ENCODE measurements around the gene ETV5. TPM values are rescaled to one million over a fixed set of nuclear protein-coding genes. Genes with fewer than 3 reads are reported as not detected.

Gene ETV5
- total and polyA plus RNA-seq, 2 of the 4 experiments (the other 2 are of a cell fraction): 15.7 to 20.1 TPM

DNA sequence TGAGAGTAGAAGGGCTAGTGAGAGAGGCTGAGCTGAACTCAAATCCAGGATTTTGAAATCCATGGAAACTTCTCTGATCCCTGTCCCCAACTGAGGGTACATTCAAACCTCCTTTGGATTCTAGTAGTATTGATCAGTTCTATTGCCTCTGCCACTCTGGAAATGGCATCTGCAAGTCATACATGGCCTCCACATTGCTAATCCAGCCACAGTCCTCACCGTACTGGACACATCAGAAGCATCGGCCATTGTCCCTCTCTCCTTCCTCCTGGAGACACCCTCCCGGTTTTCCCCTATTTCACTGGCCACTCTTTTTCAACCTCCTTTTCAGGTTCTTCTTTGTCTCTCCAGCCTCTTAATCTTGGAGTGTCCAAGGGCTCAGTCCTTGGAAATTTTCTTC, 66.9 kb downstream of the ETV5 start:
- intact Hi-C loops (cut with micrococcal nuclease): no loop called here
- Histone ChIP-seq H3K9me1 (ENCODE audit: insufficient read depth, low read length) (peaks cover 3% of the 10 kb centered on the region; the same call in 1 of the 2 replicates), H2AFZ (replicated peaks; ENCODE audit: low read length, poor library complexity) (no peak overlapping the region), H3K14ac (replicated peaks; ENCODE audit: low read depth, low read length) (no peak overlapping the region), H2BK20ac (ENCODE audit: low read depth, low read length) (no peak overlapping the region), H4K20me1 (ENCODE audit: insufficient read depth, low read length) (no peaks in the 10 kb centered on the region), H3K27ac (ENCODE audit: insufficient read depth, low read length) (no peak overlapping the region), H3K9ac (ENCODE audit: low read depth, low read length) (no peak overlapping the region), H3K9me3 (ENCODE audit: control insufficient read depth, insufficient read depth, low read length) (peaks cover 7% of the 10 kb centered on the region), H3K4me1 (ENCODE audit: control insufficient read depth, insufficient read depth, low read length) (peaks cover 7% of the 10 kb centered on the region), H3K18ac (ENCODE audit: low read depth, low read length) (no peak overlapping the region), H3K4ac (ENCODE audit: low read depth, low read length) (no peak overlapping the region), H4K5ac (ENCODE audit: low read depth, low read length) (no peak overlapping the region), H3K4me2 (ENCODE audit: low read depth, low read length) (no peak overlapping the region), H2BK120ac (ENCODE audit: low read depth, low read length) (no peak overlapping the region), H2BK15ac (ENCODE audit: low read depth, low read length) (no peak overlapping the region), H2BK5ac (ENCODE audit: low read depth, low read length, poor library complexity, severe bottlenecking) (no peak overlapping the region), H4K8ac (ENCODE audit: low read depth in 2 of 2, low read length in 2 of 2) (no peak overlapping the region), H3K27me3 (ENCODE audit: control insufficient read depth, insufficient read depth, low read length) (peaks cover 2% of the 10 kb centered on the region), H3K4me3 (ENCODE audit: insufficient read depth, low read depth, low read length) (no peak overlapping the region), H3K56ac (ENCODE audit: extremely low read depth, insufficient read depth, low read length) (no peak overlapping the region), H2AK9ac (replicated peaks; ENCODE audit: low read depth, low read length, poor library complexity) (no peak overlapping the region), H3K36me3 (ENCODE audit: control insufficient read depth, insufficient read depth, low read length) (peaks cover 2% of the 10 kb centered on the region), H3K79me1 (ENCODE audit: low read depth in 1 of 2, low read length in 2 of 2) (no peaks in the 10 kb centered on the region), H2AK5ac (ENCODE audit: low read depth, low read length) (no peak overlapping the region), H3K23ac (ENCODE audit: low read depth, low read length) (no peak overlapping the region), H4K91ac (ENCODE audit: insufficient read depth, low read depth, low read length) (no peak overlapping the region)
- in situ Hi-C loops (cut with MboI; ENCODE audit: low sequenced_read_pairs): no loop called here
- POLR2A ChIA-PET (ENCODE audit: unreplicated experiment): no interaction called here
- CTCF ChIA-PET: no interaction called here
- BruUV-seq (replicated peaks): no TSS peak
- no peak for DNase-seq
- ATAC-seq (ENCODE audit: low read depth): no peak
- dilution Hi-C loops (cut with HindIII; ENCODE audit: low sequenced_read_pairs, unreplicated experiment): no loop called here
- WGBS, 2 experiments (ENCODE audit: extremely low coverage in 2 of 2, insufficient read length in 1 of 2): 89% methylated on average over 3 of the region's 3 CpGs; no CpG with 5 or more reads in 1 of the 2 experiments
- no peak for TF ChIP-seq CEBPB (IDR thresholded peaks at IDR 0.05; ENCODE audit: low read depth, low read length)
- no peak for TF ChIP-seq SMC3 (IDR thresholded peaks at IDR 0.05; ENCODE audit: low read depth, low read length)
- no peak for TF ChIP-seq RFX5 (IDR thresholded peaks at IDR 0.05; ENCODE audit: low read depth, low read length)
- no peak for TF ChIP-seq MXI1 (IDR thresholded peaks at IDR 0.05; ENCODE audit: borderline replicate concordance, low read depth, low read length)
- TF ChIP-seq MAFK (IDR thresholded peaks at IDR 0.05; ENCODE audit: low read depth, low read length): no peak
- TF ChIP-seq, protein P1, sequence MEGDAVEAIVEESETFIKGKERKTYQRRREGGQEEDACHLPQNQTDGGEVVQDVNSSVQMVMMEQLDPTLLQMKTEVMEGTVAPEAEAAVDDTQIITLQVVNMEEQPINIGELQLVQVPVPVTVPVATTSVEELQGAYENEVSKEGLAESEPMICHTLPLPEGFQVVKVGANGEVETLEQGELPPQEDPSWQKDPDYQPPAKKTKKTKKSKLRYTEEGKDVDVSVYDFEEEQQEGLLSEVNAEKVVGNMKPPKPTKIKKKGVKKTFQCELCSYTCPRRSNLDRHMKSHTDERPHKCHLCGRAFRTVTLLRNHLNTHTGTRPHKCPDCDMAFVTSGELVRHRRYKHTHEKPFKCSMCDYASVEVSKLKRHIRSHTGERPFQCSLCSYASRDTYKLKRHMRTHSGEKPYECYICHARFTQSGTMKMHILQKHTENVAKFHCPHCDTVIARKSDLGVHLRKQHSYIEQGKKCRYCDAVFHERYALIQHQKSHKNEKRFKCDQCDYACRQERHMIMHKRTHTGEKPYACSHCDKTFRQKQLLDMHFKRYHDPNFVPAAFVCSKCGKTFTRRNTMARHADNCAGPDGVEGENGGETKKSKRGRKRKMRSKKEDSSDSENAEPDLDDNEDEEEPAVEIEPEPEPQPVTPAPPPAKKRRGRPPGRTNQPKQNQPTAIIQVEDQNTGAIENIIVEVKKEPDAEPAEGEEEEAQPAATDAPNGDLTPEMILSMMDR (conservative IDR thresholded peaks at IDR 0.05; ENCODE audit: low read depth, low read length): no peak
- TF ChIP-seq, protein P2, sequence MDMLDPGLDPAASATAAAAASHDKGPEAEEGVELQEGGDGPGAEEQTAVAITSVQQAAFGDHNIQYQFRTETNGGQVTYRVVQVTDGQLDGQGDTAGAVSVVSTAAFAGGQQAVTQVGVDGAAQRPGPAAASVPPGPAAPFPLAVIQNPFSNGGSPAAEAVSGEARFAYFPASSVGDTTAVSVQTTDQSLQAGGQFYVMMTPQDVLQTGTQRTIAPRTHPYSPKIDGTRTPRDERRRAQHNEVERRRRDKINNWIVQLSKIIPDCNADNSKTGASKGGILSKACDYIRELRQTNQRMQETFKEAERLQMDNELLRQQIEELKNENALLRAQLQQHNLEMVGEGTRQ (IDR thresholded peaks at IDR 0.05; ENCODE audit: low read depth, low read length): no peak
- TF ChIP-seq NFE2L2 (IDR thresholded peaks at IDR 0.05; ENCODE audit: low read depth, low read length): no peak
- no peak for TF ChIP-seq BHLHE40 (IDR thresholded peaks at IDR 0.05; ENCODE audit: low read depth, low read length)
- TF ChIP-seq, protein P3, sequence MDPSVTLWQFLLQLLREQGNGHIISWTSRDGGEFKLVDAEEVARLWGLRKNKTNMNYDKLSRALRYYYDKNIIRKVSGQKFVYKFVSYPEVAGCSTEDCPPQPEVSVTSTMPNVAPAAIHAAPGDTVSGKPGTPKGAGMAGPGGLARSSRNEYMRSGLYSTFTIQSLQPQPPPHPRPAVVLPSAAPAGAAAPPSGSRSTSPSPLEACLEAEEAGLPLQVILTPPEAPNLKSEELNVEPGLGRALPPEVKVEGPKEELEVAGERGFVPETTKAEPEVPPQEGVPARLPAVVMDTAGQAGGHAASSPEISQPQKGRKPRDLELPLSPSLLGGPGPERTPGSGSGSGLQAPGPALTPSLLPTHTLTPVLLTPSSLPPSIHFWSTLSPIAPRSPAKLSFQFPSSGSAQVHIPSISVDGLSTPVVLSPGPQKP (IDR thresholded peaks at IDR 0.05; ENCODE audit: borderline replicate concordance, low read depth, low read length): no peak
- no peak for TF ChIP-seq CHD1 (IDR thresholded peaks at IDR 0.05; ENCODE audit: low read depth, low read length)
- no peak for TF ChIP-seq POLR2A (IDR thresholded peaks at IDR 0.05; ENCODE audit: low read depth, low read length)
- no peak for TF ChIP-seq FOS (IDR thresholded peaks at IDR 0.05; ENCODE audit: low read depth, low read length)

All from IMR-90 (cell line).